ENCODE data around the gene TEAD1. TPM values are rescaled to one million over a fixed set of nuclear protein-coding genes. Genes with fewer than 3 reads are reported as not detected.

Gene TEAD1
- total RNA-seq, 4 donors from 2014 or later: 184 to 272 (median 208) TPM

DNA sequence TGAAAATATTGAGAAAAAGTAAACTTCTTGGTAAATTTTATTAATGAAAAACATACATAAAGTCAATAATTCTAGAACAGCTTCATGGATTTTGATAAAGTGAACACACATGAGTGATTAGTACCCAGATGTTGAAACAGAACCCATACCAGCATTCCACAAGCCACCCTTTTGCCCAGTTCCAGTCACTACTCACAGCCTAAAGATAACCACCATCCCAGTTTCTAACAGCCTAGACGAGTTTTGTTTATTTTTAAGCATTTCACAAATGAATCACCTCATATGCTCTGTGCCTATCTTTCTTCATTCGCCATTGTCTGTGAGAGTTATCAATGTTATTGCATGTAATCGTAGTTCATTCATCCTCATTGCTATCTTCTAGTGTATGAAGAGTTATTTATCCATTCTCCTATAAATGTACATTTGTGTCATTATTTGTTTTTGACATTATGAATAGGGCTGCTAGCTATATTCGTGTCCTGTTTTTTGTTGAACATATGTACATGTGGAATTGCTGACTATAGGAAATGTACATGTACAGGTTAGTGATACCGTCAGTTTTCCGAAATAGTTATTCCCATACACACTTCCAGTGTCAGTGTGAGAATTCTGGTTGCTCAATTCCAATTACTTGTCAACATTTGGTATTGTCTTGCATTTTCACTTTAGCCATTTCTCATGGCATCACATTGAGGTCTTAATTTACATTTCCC lies 44.5 kb upstream of the TEAD1 start:
- WGBS, 2 donors (ENCODE audit: low coverage in 1 of 2): 77 to 84% methylated on average over 6 of the region's 6 CpGs
- peaks cover 0 to 1% (median 0%) of the 10 kb centered on the region in 3 donors for H3K9me3 ChIP-seq

DNA sequence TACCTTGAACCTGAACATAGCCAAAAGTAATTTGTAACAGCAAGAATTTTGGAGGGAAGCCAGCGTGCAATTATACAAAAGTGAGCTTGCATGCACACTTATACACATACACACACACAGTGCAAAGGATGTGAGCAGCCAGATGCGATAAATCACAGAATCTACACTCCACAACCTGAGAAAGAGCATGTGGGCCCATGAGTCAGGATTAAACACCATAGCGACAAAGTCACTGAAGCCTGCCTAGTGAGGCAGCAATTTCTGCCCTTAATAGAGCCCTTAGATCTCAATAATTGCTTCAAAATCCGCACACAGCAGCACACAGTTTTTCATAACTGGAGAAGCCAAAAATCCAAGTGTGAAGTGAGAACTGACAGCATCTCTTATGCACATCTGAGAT lies 42.6 kb upstream of the TEAD1 start:
- H3K27ac ChIP-seq: no peak overlapping the region
- no peak for TF ChIP-seq POLR2A (IDR thresholded peaks at IDR 0.05)
- ATAC-seq: no peak
- 82 to 84% methylated on average over 3 to 4 of the region's 4 CpGs for WGBS, 2 donors (ENCODE audit: low coverage in 1 of 2)
- H3K4me3 ChIP-seq: no peak overlapping the region
- no peaks in the 10 kb centered on the region for H3K9me3 ChIP-seq
- no peaks in the 10 kb centered on the region for H3K4me1 ChIP-seq
- no peaks in the 10 kb centered on the region for H3K27me3 ChIP-seq
- H3K36me3 ChIP-seq: no peaks in the 10 kb centered on the region

More for the DNA sequence above, 44.5 kb upstream of the TEAD1 start:
- no peaks in the 10 kb centered on the region for H3K4me1 ChIP-seq
- H3K27me3 ChIP-seq: no peaks in the 10 kb centered on the region
- no peak for ATAC-seq
- H3K36me3 ChIP-seq: no peaks in the 10 kb centered on the region
- H3K4me3 ChIP-seq: no peak overlapping the region
- TF ChIP-seq EP300 (IDR thresholded peaks at IDR 0.05) (no peak), POLR2A (IDR thresholded peaks at IDR 0.05) (no peak), POLR2AphosphoS5 (IDR thresholded peaks at IDR 0.05) (no peak)
- TF ChIP-seq, protein P1, sequence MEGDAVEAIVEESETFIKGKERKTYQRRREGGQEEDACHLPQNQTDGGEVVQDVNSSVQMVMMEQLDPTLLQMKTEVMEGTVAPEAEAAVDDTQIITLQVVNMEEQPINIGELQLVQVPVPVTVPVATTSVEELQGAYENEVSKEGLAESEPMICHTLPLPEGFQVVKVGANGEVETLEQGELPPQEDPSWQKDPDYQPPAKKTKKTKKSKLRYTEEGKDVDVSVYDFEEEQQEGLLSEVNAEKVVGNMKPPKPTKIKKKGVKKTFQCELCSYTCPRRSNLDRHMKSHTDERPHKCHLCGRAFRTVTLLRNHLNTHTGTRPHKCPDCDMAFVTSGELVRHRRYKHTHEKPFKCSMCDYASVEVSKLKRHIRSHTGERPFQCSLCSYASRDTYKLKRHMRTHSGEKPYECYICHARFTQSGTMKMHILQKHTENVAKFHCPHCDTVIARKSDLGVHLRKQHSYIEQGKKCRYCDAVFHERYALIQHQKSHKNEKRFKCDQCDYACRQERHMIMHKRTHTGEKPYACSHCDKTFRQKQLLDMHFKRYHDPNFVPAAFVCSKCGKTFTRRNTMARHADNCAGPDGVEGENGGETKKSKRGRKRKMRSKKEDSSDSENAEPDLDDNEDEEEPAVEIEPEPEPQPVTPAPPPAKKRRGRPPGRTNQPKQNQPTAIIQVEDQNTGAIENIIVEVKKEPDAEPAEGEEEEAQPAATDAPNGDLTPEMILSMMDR (IDR thresholded peaks at IDR 0.05): no peak
- no peak overlapping the region for H3K27ac ChIP-seq

DNA sequence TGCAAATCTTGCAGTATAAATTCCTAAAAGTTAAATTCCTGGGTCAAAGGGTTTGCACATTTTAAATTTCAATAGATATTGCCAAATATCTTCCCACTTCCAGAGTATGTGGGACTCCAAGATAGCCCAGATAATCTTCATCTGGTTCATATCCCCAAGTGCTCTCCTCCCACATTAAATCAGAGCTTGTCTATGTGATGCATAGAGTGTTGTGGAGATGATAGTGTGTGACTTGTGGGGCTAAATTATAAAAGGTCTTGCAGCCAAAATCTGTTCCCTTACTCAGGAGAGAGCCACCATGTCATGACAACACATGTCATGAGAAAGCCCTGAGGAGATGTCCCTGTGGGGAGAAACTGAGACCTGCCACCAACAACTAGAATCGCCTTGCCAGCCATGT lies 39.9 kb upstream of the TEAD1 start:
- no peaks in the 10 kb centered on the region for H3K36me3 ChIP-seq
- H3K4me1 ChIP-seq: no peaks in the 10 kb centered on the region
- no peaks in the 10 kb centered on the region for H3K9me3 ChIP-seq
- WGBS, 2 donors (ENCODE audit: low coverage in 1 of 2): 100% methylated on average over 1 of the region's 1 CpG
- H3K4me3 ChIP-seq: no peak overlapping the region
- H3K27ac ChIP-seq: no peak overlapping the region
- no peaks in the 10 kb centered on the region for H3K27me3 ChIP-seq
- no peak for ATAC-seq
- TF ChIP-seq EP300 (IDR thresholded peaks at IDR 0.05): no peak
- no peak for TF ChIP-seq POLR2AphosphoS5 (IDR thresholded peaks at IDR 0.05)
- TF ChIP-seq POLR2A (IDR thresholded peaks at IDR 0.05): no peak
- TF ChIP-seq, protein P1 (IDR thresholded peaks at IDR 0.05): no peak

DNA sequence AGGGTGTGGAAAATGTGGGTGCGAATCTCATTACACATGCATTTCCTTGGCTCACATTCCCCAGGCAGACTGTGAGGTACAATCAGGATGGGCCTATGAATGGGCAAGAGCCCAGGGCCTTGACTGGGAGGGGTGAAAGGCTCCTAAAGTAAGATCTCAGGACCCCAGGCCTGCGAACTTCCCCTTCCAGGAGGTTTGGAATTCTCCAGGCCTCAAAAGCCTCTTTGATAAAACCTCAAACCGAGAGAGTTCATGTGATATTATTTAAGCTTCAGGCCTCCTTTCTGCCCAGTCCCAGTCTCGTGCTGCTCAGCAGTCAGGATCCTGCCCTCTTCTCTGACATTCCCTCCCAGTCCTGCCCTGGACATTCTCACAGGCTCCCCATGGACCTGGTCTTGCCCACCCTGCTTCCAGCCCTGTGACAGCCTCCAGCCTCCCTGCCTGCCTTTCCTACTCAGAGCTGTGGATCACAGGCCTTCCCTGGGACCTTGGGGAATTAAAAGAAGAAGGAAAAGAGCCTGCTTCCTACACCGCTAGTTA lies 37.3 kb upstream of the TEAD1 start:
- TF ChIP-seq EP300 (IDR thresholded peaks at IDR 0.05) (no peak), POLR2AphosphoS5 (IDR thresholded peaks at IDR 0.05) (no peak), POLR2A (IDR thresholded peaks at IDR 0.05) (no peak)
- TF ChIP-seq, protein P1 (IDR thresholded peaks at IDR 0.05): no peak
- H3K4me1 ChIP-seq: no peaks in the 10 kb centered on the region
- ATAC-seq: no peak
- no peaks in the 10 kb centered on the region for H3K27me3 ChIP-seq
- no peaks in the 10 kb centered on the region for H3K9me3 ChIP-seq
- no peak overlapping the region for H3K27ac ChIP-seq
- no peak overlapping the region for H3K4me3 ChIP-seq
- 67 to 75% methylated on average over 3 to 5 of the region's 5 CpGs for WGBS, 2 donors (ENCODE audit: low coverage in 1 of 2)
- no peaks in the 10 kb centered on the region for H3K36me3 ChIP-seq

DNA sequence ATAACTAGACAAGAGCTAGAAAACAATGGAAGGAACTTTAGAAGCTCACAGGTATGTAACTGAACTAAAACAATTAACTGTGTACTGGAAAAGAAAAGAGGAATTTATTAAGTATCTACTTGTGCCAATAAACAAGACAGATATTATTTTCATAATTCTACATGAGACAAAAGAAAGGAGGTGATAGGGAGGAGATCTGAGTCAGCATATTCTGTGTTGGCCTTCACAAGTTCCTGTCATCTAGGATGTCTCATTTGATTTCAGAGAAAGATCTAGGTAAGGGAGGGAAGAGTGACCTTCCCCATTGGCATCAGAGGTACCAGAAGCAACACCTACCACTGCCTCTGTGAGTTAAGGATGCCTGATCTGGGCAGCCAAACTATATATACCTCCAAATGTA lies 34.8 kb upstream of the TEAD1 start:
- no peaks in the 10 kb centered on the region for H3K36me3 ChIP-seq
- H3K27ac ChIP-seq: no peak overlapping the region
- no peak overlapping the region for H3K4me3 ChIP-seq
- TF ChIP-seq EP300 (IDR thresholded peaks at IDR 0.05) (no peak), POLR2A (IDR thresholded peaks at IDR 0.05) (no peak), POLR2AphosphoS5 (IDR thresholded peaks at IDR 0.05) (no peak)
- TF ChIP-seq, protein P1 (IDR thresholded peaks at IDR 0.05): no peak
- H3K9me3 ChIP-seq: no peaks in the 10 kb centered on the region
- no peaks in the 10 kb centered on the region for H3K4me1 ChIP-seq
- no peaks in the 10 kb centered on the region for H3K27me3 ChIP-seq
- ATAC-seq: no peak

Measured in gastroesophageal sphincter (tissue), 4 donors.